WERI-Rb-1 (cell line): Measurements from ENCODE around the gene TEPSIN.

Experiments used
- DNase-seq: peaks from one replicate; pipeline ENCODE4 v3.0.0-alpha.2; 2020
- H3K27ac ChIP-seq: fragments of 250-450 bp; sonication (Bioruptor Pico); 2 replicates; pipeline ENCODE4 v1.5.1; 2020; ENCODE audit warnings: mild to moderate bottlenecking, moderate library complexity
- H3K27me3 ChIP-seq: fragments of 250-450 bp; sonication (Bioruptor Pico); 2 replicates; pipeline ENCODE4 v1.5.1; 2021; ENCODE audit warnings: mild to moderate bottlenecking, low read depth, moderate library complexity; ENCODE audit not compliant: insufficient read depth, severe bottlenecking
- H3K36me3 ChIP-seq: fragments of 250-450 bp; sonication (Bioruptor Pico); 2 replicates; pipeline ENCODE4 v1.5.1; 2020; ENCODE audit warnings: mild to moderate bottlenecking, moderate library complexity
- H3K4me3 ChIP-seq: 2 replicates; pipeline ENCODE4 v1.5.1; 2011; ENCODE audit warnings: low read depth, mild to moderate bottlenecking, control low read depth, low read length
- H3K9me3 ChIP-seq: fragments of 250-450 bp; sonication (Bioruptor Pico); 2 replicates; pipeline ENCODE4 v1.5.1; 2021; ENCODE audit warnings: mild to moderate bottlenecking, moderate library complexity; ENCODE audit not compliant: severe bottlenecking
- TF ChIP-seq, protein P1 (sequence below): IDR thresholded peaks from 2 replicates; pipeline ENCODE4 v1.5.1; 2011; ENCODE audit warnings: low read depth, mild to moderate bottlenecking, control low read depth, inconsistent platforms, low read length

TEPSIN gene

DNA sequence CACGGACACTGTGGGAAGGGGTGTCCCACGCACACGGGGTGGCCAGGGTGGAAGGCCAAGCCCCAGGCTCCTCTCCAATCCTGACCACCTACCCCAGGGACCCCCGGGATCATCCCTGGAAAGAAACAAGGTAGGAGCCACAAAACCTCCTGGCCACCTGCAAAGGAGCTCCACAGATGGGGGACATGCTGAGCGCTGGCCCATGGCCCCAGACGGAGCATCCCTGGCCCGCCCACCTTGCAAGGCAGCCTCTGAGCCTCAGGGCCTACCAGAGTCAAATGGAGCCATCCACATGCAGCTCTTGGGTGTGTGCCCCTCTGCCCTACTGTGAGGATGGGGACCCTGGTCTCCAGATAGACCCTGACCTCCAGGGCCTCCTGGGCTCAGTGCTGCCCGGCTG is 40.0 kb upstream of the TEPSIN start:
- TF ChIP-seq, protein P1, sequence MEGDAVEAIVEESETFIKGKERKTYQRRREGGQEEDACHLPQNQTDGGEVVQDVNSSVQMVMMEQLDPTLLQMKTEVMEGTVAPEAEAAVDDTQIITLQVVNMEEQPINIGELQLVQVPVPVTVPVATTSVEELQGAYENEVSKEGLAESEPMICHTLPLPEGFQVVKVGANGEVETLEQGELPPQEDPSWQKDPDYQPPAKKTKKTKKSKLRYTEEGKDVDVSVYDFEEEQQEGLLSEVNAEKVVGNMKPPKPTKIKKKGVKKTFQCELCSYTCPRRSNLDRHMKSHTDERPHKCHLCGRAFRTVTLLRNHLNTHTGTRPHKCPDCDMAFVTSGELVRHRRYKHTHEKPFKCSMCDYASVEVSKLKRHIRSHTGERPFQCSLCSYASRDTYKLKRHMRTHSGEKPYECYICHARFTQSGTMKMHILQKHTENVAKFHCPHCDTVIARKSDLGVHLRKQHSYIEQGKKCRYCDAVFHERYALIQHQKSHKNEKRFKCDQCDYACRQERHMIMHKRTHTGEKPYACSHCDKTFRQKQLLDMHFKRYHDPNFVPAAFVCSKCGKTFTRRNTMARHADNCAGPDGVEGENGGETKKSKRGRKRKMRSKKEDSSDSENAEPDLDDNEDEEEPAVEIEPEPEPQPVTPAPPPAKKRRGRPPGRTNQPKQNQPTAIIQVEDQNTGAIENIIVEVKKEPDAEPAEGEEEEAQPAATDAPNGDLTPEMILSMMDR, result no peak
- Histone ChIP-seq H3K36me3 (peaks cover 36% of the 10 kb centered on the region), H3K27me3 (no peaks in the 10 kb centered on the region), H3K4me3 (no peak overlapping the region), H3K27ac (no peak overlapping the region), H3K9me3 (peaks cover 2% of the 10 kb centered on the region)
- DNase-seq, result no peak

DNA sequence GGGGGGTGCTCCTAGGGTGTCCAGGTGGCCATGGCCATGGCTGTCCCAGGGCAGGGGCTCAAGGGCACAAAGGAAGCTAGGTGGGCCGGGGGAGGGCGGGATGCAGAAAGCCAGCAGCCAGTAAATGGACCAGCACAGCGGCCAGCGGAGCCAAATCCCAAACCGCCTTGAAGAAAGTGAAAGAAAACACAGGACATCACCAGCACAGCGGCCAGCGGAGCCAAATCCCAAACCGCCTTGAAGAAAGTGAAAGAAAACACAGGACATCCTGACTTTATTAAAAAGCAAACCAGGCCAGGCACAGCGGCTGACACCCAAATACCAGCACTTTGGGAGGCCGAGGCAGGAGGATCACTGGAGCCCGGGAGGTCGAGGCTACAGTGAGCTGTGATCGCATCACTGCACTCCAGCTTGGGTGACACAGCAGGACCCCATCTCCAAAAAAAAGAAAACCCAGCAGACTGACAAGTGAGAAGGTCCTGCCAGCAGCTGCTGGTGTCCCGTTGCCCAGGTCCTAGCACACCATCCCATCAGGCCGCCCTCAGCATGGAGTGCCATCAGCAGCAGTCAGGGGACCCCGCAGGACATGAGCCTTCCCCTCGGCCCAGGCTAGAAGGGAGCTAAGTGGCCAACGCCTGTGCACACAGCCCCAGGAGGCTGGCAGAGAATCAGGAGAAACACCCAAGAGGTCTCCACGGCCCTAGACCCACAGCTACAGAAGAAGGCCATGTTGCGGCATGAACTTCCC is 39.3 kb upstream of the TEPSIN start:
- H3K9me3 ChIP-seq, result peaks cover 2% of the 10 kb centered on the region
- H3K27ac ChIP-seq, result no peak overlapping the region
- TF ChIP-seq, protein P1, result no peak
- peaks cover 43% of the 10 kb centered on the region for H3K36me3 ChIP-seq
- no peak overlapping the region for H3K4me3 ChIP-seq
- DNase-seq, result no peak
- no peaks in the 10 kb centered on the region for H3K27me3 ChIP-seq

DNA sequence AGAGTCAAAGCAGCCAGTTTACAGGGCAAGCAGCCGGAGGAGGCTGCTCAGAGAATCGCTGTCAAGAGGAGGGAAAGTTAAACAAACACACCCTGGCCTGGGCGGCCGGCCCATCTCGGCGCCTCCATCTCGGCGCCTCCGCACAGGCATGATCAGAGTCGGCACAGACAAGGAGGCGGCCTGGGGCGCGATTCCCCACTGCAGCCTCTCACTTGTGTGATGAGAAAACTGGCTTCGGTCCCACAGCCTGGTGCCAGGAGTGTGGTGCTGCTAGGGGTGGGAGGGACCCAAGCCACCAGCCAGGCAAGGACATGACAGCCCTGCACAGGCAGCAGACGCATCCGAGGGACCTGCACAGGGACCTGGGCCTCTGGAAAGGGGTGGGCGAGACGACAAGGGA is 38.6 kb upstream of the TEPSIN start:
- Histone ChIP-seq H3K36me3 (peaks cover 44% of the 10 kb centered on the region), H3K27ac (no peak overlapping the region), H3K27me3 (no peaks in the 10 kb centered on the region), H3K4me3 (no peak overlapping the region), H3K9me3 (no peaks in the 10 kb centered on the region)
- TF ChIP-seq, protein P1, result no peak
- no peak for DNase-seq

DNA sequence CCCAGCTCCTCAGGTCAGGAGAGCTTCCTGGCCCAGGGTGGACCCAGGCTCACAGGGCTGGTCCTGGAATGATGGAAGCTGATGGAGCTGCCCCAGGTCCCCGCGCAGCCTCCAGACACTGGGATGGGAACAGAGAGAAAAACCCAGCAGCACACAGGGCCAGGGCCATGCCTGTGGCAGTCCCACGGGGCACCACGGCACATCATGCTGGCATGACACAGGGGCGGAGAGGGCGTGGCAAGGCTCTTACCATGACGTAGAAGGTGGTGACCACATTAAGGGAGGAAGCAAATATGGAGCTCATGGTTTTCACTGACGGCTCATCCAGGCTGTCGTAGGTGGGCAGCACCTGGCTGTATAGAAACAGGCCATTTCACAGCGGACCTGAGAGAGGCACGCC is 37.9 kb upstream of the TEPSIN start:
- Histone ChIP-seq H3K27ac (no peak overlapping the region), H3K9me3 (no peaks in the 10 kb centered on the region), H3K27me3 (no peaks in the 10 kb centered on the region), H3K4me3 (no peak overlapping the region), H3K36me3 (peaks cover 42% of the 10 kb centered on the region)
- TF ChIP-seq, protein P1, result no peak
- no peak for DNase-seq

DNA sequence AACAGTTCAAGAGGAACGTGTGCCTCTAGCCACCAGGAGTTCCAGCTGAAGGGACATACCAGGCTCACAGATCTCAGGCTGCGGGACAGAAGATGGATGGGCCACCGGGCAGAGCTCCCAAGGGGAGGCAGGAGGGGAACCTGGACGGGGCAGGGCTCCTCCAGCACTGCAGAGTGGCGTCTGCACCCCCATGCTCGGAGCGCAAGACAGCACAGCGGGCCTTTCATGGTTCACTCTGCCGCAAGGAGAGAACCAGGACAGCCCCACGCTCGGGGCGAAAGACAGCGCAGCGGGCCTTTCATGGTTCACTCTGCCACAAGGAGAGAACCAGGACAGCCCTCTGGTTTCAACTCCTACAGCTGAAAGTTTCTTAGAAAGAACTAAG is 35.6 kb upstream of the TEPSIN start:
- TF ChIP-seq, protein P1, result no peak
- H3K27me3 ChIP-seq, result no peaks in the 10 kb centered on the region
- H3K36me3 ChIP-seq, result peaks cover 34% of the 10 kb centered on the region
- no peak overlapping the region for H3K4me3 ChIP-seq
- H3K9me3 ChIP-seq, result no peaks in the 10 kb centered on the region
- H3K27ac ChIP-seq, result no peak overlapping the region
- no peak for DNase-seq
